Small intestine (tissue), 7 donors: Measurements from ENCODE around the gene UACA. TPM values are rescaled to one million over a fixed set of nuclear protein-coding genes. Genes with fewer than 3 reads are reported as not detected.

Source experiments
- DNase-seq, 2 donors: peaks; one replicate each; pipeline versions ENCODE4 v3.0.0 to v3.0.0-alpha.2; 2013
- FAIRE-seq: peaks from 2 replicates; lab custom pipeline; 2012; peaks lifted over from hg19 to GRCh38; lab: Jason Lieb, UNC
- H3K27ac ChIP-seq, 3 donors: one replicate each; pipeline ENCODE4 v1.5.1; 2013; ENCODE audit warnings: low read length in 2 of 3, mild to moderate bottlenecking in 2 of 3, control low read depth in 1 of 3, inconsistent platforms in 1 of 3, low read depth in 1 of 3, moderate library complexity in 1 of 3
- H3K27me3 ChIP-seq, 3 donors: one replicate each; pipeline ENCODE4 v1.6.1; 2013; ENCODE audit warnings: low read length in 3 of 3, inconsistent platforms in 1 of 3; ENCODE audit not compliant: control insufficient read depth in 3 of 3, insufficient read depth in 3 of 3
- H3K36me3 ChIP-seq, 3 donors: one replicate each; pipeline ENCODE4 v1.6.1; 2013; ENCODE audit warnings: low read length in 3 of 3, inconsistent platforms in 1 of 3, low read depth in 1 of 3, mild to moderate bottlenecking in 1 of 3, moderate library complexity in 1 of 3; ENCODE audit not compliant: control insufficient read depth in 3 of 3, insufficient read depth in 2 of 3
- H3K4me1 ChIP-seq, 3 donors: one replicate each; pipeline ENCODE4 v1.6.1; 2013; ENCODE audit warnings: low read length in 2 of 3, inconsistent platforms in 1 of 3, low read depth in 1 of 3, mild to moderate bottlenecking in 1 of 3, moderate library complexity in 1 of 3; ENCODE audit not compliant: control insufficient read depth in 3 of 3, insufficient read depth in 2 of 3
- H3K4me3 ChIP-seq, 3 donors: one replicate each; pipeline ENCODE4 v1.5.1; 2013; ENCODE audit warnings: low read length in 3 of 3, control low read depth in 1 of 3, inconsistent platforms in 1 of 3, low read depth in 1 of 3, mild to moderate bottlenecking in 1 of 3, moderate library complexity in 1 of 3
- H3K9me3 ChIP-seq, 2 donors: one replicate each; pipeline ENCODE4 v1.6.1; 2013; ENCODE audit warnings: low read depth in 1 of 2, low read length in 1 of 2; ENCODE audit not compliant: control insufficient read depth in 2 of 2, insufficient read depth in 1 of 2
- WGBS, 3 donors: extraction: QIAGEN DNeasy Blood & Tissue Kit; methylation state at CpG; one replicate each; pipeline ENCODE4 v1.1.7; 2013; 5-methylcytosine and 5-hydroxymethylcytosine counted together
- polyA plus RNA-seq, 4 donors: library from polyadenylated mRNA; stranded (reverse) in 3 of 4; unstranded in 1 of 4; fragments of 200-250 nt in 3 of 4; fragments of 120-200 nt in 1 of 4; gene quantifications; one replicate each; pipeline versions ENCODE4 v1.2.1 to v1.2.3, GENCODE V29; 2013
- donor health status: healthy with polysubstance abuse.
- donor health status: control.
- donor health status: control.
- donor health status: Bipolar disorder and iron deficiency.
- donor health status: healthy.

The UACA gene
- polyA plus RNA-seq, 4 donors: 20.2 to 61.4 (median 50.6) TPM

- no peak overlapping the region for H3K27ac ChIP-seq
- H3K27me3 ChIP-seq: no peaks in the 10 kb centered on the region
- no peaks in the 10 kb centered on the region for H3K4me1 ChIP-seq
- H3K36me3 ChIP-seq: peaks cover 0 to 8% (median 0%) of the 10 kb centered on the region in 3 donors
- DNase-seq (no peak), FAIRE-seq (no peak)
- no peak overlapping the region for H3K4me3 ChIP-seq
- 48 to 60% (median 51%) methylated on average over 2 of the region's 2 CpGs for WGBS, 3 donors
- no peaks in the 10 kb centered on the region for H3K9me3 ChIP-seq
Measured at GRCh38 chr15:70690491-70691276, 72.7 kb downstream of the UACA start.

- Histone ChIP-seq H3K27me3 (no peaks in the 10 kb centered on the region), H3K4me3 (no peak overlapping the region), H3K9me3 (no peaks in the 10 kb centered on the region), H3K27ac (no peak overlapping the region), H3K36me3 (peaks cover 0 to 8% (median 0%) of the 10 kb centered on the region in 3 donors), H3K4me1 (no peaks in the 10 kb centered on the region)
- FAIRE-seq (no peak), DNase-seq (peak; percentile 50 to 56)
- 25 to 63% (median 39%) methylated on average over 2 of the region's 2 CpGs for WGBS, 3 donors
Measured at GRCh38 chr15:70690021-70690420, 73.3 kb downstream of the UACA start.

GRCh38 chr15:70687482-70687881, 75.9 kb downstream of the UACA start:
- H3K27me3 ChIP-seq: no peaks in the 10 kb centered on the region
- H3K36me3 ChIP-seq: peaks cover 0 to 7% (median 0%) of the 10 kb centered on the region in 3 donors
- H3K4me1 ChIP-seq: no peaks in the 10 kb centered on the region
- no peak overlapping the region for H3K4me3 ChIP-seq
- no peak for DNase-seq
- WGBS, 3 donors: 84 to 94% (median 93%) methylated on average over 3 of the region's 3 CpGs
- H3K27ac ChIP-seq: no peak overlapping the region
- no peak for FAIRE-seq
- no peaks in the 10 kb centered on the region for H3K9me3 ChIP-seq

- H3K9me3 ChIP-seq: no peaks in the 10 kb centered on the region
- H3K4me1 ChIP-seq: no peaks in the 10 kb centered on the region
- no peak for FAIRE-seq
- WGBS, 3 donors: 72 to 82% (median 78%) methylated on average over 6 of the region's 6 CpGs
- peaks cover 0 to 6% (median 2%) of the 10 kb centered on the region in 3 donors for H3K36me3 ChIP-seq
- H3K4me3 ChIP-seq: no peak overlapping the region
- no peak overlapping the region for H3K27ac ChIP-seq
- no peak for DNase-seq
- H3K27me3 ChIP-seq: no peaks in the 10 kb centered on the region
Measured at GRCh38 chr15:70680817-70681216, 82.5 kb downstream of the UACA start.

GRCh38 chr15:70679919-70680231, 83.5 kb downstream of the UACA start:
- no peak for DNase-seq
- peak; percentile 93 for FAIRE-seq
- no peak overlapping the region for H3K27ac ChIP-seq

GRCh38 chr15:70672081-70672480, 91.3 kb downstream of the UACA start:
- peak; percentile 91 for FAIRE-seq

More at GRCh38 chr15:70679919-70680231, 83.5 kb downstream of the UACA start:
- no peaks in the 10 kb centered on the region for H3K4me1 ChIP-seq
- no peak overlapping the region for H3K4me3 ChIP-seq
- no peaks in the 10 kb centered on the region for H3K27me3 ChIP-seq
- no peaks in the 10 kb centered on the region for H3K9me3 ChIP-seq
- H3K36me3 ChIP-seq: peaks cover 2 to 9% (median 4%) of the 10 kb centered on the region in 3 donors

GRCh38 chr15:70670680-70671079, 92.7 kb downstream of the UACA start:
- Histone ChIP-seq H3K4me3 (no peak overlapping the region), H3K36me3 (peaks cover 3 to 13% (median 8%) of the 10 kb centered on the region in 3 donors), H3K9me3 (no peaks in the 10 kb centered on the region), H3K4me1 (peaks cover 0 to 5% (median 0%) of the 10 kb centered on the region in 3 donors), H3K27me3 (no peaks in the 10 kb centered on the region), H3K27ac (no peak overlapping the region)
- no peak for DNase-seq
- 90 to 94% (median 92%) methylated on average over 1 of the region's 1 CpG for WGBS, 3 donors
- FAIRE-seq: no peak

More at GRCh38 chr15:70672081-70672480, 91.3 kb downstream of the UACA start:
- no peak overlapping the region for H3K4me3 ChIP-seq
- no peaks in the 10 kb centered on the region for H3K27me3 ChIP-seq
- H3K27ac ChIP-seq: no peak overlapping the region
- peaks cover 0 to 5% (median 0%) of the 10 kb centered on the region in 3 donors for H3K4me1 ChIP-seq
- DNase-seq: peak in 1 of 2 donors; percentile 48
- H3K36me3 ChIP-seq: peaks cover 2 to 14% (median 9%) of the 10 kb centered on the region in 3 donors
- no peaks in the 10 kb centered on the region for H3K9me3 ChIP-seq

GRCh38 chr15:70669966-70670658, 93.2 kb downstream of the UACA start:
- Histone ChIP-seq H3K27ac (no peak overlapping the region), H3K4me1 (peaks cover 0 to 5% (median 0%) of the 10 kb centered on the region in 3 donors), H3K9me3 (no peaks in the 10 kb centered on the region), H3K27me3 (no peaks in the 10 kb centered on the region), H3K4me3 (no peak overlapping the region), H3K36me3 (peaks cover 2 to 11% (median 7%) of the 10 kb centered on the region in 3 donors)
- DNase-seq (peak; percentile 73 to 78), FAIRE-seq (no peak)
- 33 to 52% (median 46%) methylated on average over 8 of the region's 8 CpGs for WGBS, 3 donors
